Endothelial cell (in vitro differentiated cells): Measurements from ENCODE around the gene GALNT17. TPM values are rescaled to one million over a fixed set of nuclear protein-coding genes. Genes with fewer than 3 reads are reported as not detected.
A peak's percentile ranks its signal among the peaks of the same experiment; 100 is the strongest.

Source experiments
- DNase-seq: peaks from one replicate; pipeline ENCODE4 v3.0.0; 2021; ENCODE audit warnings: low spot score
- H3K27ac Mint-ChIP-seq: one replicate; pipeline ENCODE4 v1.8.0; 2021; ENCODE audit warnings: mixed read lengths, inconsistent platforms; ENCODE audit not compliant: unreplicated experiment
- H3K27me3 Mint-ChIP-seq: one replicate; pipeline ENCODE4 v1.8.0; 2021; ENCODE audit warnings: mild to moderate bottlenecking, moderate library complexity, mixed read lengths, inconsistent platforms; ENCODE audit not compliant: unreplicated experiment
- H3K36me3 Mint-ChIP-seq: one replicate; pipeline ENCODE4 v1.8.0; 2021; ENCODE audit warnings: mild to moderate bottlenecking, low read depth, mixed read lengths, inconsistent platforms; ENCODE audit not compliant: unreplicated experiment
- H3K4me1 Mint-ChIP-seq: one replicate; pipeline ENCODE4 v1.8.0; 2021; ENCODE audit warnings: mild to moderate bottlenecking, mixed read lengths, inconsistent platforms; ENCODE audit not compliant: unreplicated experiment
- H3K4me3 Mint-ChIP-seq: one replicate; pipeline ENCODE4 v1.8.0; 2021; ENCODE audit warnings: mild to moderate bottlenecking, mixed read lengths, inconsistent platforms; ENCODE audit not compliant: unreplicated experiment
- H3K9me3 Mint-ChIP-seq: one replicate; pipeline ENCODE4 v1.8.0; 2021; ENCODE audit warnings: mixed read lengths, inconsistent platforms; ENCODE audit not compliant: unreplicated experiment
- total RNA-seq: library from RNA; stranded (reverse); fragmentation: NEBNext Ultra II Directional; extraction: Animal tissue kit (Norgen Biotek cat#: 25700); gene quantifications from one replicate; pipeline ENCODE4 v1.2.1, GENCODE V29; 2021; ENCODE audit not compliant: unreplicated experiment
- TF ChIP-seq, protein P1 (sequence below): fragments of 200-600 bp; sonication (generic); IDR thresholded peaks from one replicate; pipeline ENCODE4 v1.5.0; 2021; ENCODE audit warnings: antibody characterized with exemption; ENCODE audit not compliant: unreplicated experiment

GALNT17 gene
- total RNA-seq, 1 donor from 2014 or later: 0.38 TPM

DNA sequence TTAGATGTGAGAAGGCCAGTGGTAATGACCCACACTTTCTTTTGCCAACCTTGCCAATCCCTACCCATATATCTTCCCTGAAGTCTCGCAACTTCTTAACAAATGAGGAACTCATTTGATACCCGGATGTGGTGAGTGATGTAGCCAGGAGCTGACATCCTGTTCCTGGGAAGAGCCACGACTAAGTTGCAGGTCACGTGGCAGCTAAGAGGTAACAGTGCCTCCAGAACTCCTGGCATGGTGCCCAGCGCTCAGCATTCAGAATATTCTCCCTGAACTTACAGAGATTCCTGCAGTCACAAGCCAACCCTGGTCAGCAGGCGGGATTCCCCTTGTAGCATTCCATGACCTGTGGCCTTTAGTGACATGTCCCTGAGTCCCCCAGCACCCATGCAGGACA lies 282.5 kb downstream of the GALNT17 start:
- H3K27me3 Mint-ChIP-seq: no peaks in the 10 kb centered on the region
- TF ChIP-seq, protein P1, sequence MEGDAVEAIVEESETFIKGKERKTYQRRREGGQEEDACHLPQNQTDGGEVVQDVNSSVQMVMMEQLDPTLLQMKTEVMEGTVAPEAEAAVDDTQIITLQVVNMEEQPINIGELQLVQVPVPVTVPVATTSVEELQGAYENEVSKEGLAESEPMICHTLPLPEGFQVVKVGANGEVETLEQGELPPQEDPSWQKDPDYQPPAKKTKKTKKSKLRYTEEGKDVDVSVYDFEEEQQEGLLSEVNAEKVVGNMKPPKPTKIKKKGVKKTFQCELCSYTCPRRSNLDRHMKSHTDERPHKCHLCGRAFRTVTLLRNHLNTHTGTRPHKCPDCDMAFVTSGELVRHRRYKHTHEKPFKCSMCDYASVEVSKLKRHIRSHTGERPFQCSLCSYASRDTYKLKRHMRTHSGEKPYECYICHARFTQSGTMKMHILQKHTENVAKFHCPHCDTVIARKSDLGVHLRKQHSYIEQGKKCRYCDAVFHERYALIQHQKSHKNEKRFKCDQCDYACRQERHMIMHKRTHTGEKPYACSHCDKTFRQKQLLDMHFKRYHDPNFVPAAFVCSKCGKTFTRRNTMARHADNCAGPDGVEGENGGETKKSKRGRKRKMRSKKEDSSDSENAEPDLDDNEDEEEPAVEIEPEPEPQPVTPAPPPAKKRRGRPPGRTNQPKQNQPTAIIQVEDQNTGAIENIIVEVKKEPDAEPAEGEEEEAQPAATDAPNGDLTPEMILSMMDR: no peak
- H3K36me3 Mint-ChIP-seq: peaks cover 12% of the 10 kb centered on the region
- peaks cover 32% of the 10 kb centered on the region for H3K9me3 Mint-ChIP-seq
- H3K4me1 Mint-ChIP-seq: no peaks in the 10 kb centered on the region
- no peak for DNase-seq
- no peak overlapping the region for H3K4me3 Mint-ChIP-seq
- H3K27ac Mint-ChIP-seq: no peak overlapping the region

DNA sequence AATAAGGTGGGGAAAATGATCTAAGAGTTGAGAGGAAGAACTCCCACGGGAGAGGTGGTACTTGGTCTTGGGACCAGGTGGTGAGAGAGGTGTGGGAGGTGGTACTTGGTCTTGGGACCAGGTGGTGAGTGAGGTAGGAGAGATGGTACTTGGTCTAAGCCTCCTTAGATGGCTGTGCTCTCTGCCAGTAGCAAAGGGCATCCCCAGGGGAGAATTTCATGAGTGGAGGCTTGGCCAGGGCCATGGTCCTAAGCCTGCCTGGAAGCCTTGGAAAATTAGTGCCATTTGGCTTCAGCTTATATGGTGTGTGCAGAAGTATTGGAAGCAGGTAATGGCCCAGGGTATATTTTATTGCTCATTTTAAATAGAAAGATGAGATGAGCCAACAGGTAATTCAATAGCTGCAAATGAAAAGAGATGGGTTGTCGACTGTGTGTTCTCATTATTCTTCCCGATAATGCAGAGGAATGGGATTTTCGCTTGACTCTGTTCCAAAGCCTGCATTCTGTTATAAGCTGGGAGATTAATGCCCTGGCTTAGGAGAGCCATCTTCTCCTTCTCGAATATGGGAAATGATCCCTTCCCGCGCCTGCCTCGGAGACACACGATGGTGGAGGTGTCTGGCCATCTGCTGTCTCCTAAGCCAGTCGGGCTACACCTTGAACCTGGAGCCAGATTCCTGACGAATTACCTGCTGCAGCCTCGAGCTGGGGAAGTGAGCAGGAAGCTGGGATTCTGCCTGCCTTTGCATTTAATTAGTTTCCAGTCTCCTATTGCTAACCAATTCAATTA lies 287.8 kb downstream of the GALNT17 start:
- Mint-ChIP-seq H3K9me3 (peaks cover 20% of the 10 kb centered on the region), H3K27ac (no peak overlapping the region), H3K4me3 (no peak overlapping the region), H3K4me1 (no peaks in the 10 kb centered on the region), H3K27me3 (no peaks in the 10 kb centered on the region), H3K36me3 (peaks cover 5% of the 10 kb centered on the region)
- DNase-seq: no peak
- TF ChIP-seq, protein P1: no peak

DNA sequence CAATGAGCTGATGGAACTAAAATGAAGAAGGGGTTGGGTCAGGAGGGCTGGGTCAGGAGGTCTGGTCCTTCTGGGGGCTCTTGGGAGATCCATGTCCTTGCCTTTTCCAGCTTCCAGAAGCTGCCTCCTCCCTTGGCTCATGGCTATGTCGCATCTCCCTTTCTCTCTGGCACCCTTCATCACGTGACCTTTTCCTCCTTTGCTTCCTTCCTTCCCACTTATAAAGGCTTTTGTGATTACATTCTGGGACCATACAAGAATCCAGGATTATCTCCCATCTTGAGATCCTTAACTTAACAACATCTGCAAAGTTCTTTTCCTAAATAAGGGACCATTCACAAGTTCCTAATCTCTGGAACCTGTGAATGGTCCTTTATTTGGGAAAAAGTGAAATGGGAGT lies 290.2 kb downstream of the GALNT17 start:
- H3K4me1 Mint-ChIP-seq: no peaks in the 10 kb centered on the region
- DNase-seq: no peak
- peak overlapping the region; percentile 64 for H3K4me3 Mint-ChIP-seq
- no peaks in the 10 kb centered on the region for H3K27me3 Mint-ChIP-seq
- no peak overlapping the region for H3K27ac Mint-ChIP-seq
- TF ChIP-seq, protein P1: no peak
- peaks cover 6% of the 10 kb centered on the region for H3K36me3 Mint-ChIP-seq
- peaks cover 13% of the 10 kb centered on the region for H3K9me3 Mint-ChIP-seq

DNA sequence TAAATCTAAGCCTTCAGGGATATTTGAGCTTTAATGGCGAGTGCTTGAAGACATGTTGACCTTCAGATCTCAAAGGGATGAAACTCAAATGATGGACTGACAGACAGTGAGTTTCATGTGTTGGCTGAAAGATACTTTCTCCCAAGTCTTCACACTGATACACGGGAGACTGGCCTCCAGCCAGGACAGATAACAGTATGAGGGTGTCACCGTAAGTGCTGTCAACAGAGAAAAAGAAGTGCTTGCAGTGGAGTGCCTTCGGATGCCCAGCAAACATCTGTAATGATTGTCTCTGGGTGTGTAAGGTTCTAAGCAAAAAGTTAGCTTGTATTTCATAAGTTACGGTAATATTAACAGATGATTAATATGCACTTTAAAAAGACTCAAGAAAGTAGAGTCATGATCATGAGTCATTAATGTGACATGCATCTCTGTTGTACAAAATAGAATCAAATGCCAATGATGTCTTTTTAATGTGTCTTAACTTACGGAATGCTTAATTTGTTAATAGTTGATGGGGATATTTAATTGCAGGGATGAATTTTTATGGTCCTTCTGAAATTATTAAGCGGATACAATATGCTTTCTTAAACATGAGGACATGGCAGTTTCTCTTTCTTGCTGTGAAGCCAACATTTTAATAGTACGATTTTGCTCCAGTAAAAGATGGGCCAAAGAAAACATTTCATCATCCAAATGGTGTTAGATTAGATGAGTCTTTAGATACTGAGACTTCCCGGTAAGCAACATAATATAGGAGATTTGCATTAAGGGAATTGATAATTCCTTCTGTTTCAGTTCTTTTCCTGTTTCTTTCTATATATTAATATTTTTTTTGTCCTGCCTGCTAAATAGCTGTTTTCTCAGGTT lies 292.5 kb downstream of the GALNT17 start:
- H3K9me3 Mint-ChIP-seq: peaks cover 11% of the 10 kb centered on the region
- DNase-seq: no peak
- no peak overlapping the region for H3K4me3 Mint-ChIP-seq
- TF ChIP-seq, protein P1: no peak
- no peak overlapping the region for H3K27ac Mint-ChIP-seq
- peaks cover 6% of the 10 kb centered on the region for H3K36me3 Mint-ChIP-seq
- H3K4me1 Mint-ChIP-seq: no peaks in the 10 kb centered on the region
- H3K27me3 Mint-ChIP-seq: peaks cover 2% of the 10 kb centered on the region
